HG03025 (cell line): Measurements from ENCODE around the gene EGLN1.

Experiments used
- ATAC-seq: cut with Tn5 transposase; IDR thresholded peaks from one replicate; pipeline ENCODE4 v1.9.1; 2021; ENCODE audit warnings: mild to moderate bottlenecking, moderate library complexity; ENCODE audit not compliant: unreplicated experiment, low FRiP score

Gene EGLN1

GRCh38 chr1:231401478-231401877 is 20.6 kb downstream of the EGLN1 start:
- no peak for ATAC-seq

GRCh38 chr1:231397886-231398671 is 24.0 kb downstream of the EGLN1 start:
- no peak for ATAC-seq

- ATAC-seq = no peak
Measured at GRCh38 chr1:231396643-231397042, 25.4 kb downstream of the EGLN1 start.

- ATAC-seq = no peak
Measured at GRCh38 chr1:231395998-231396390, 26.1 kb downstream of the EGLN1 start.

- ATAC-seq = no peak
Measured at GRCh38 chr1:231395076-231395997, 26.8 kb downstream of the EGLN1 start.

- ATAC-seq = no peak
Measured at GRCh38 chr1:231393668-231394067, 28.4 kb downstream of the EGLN1 start.

- no peak for ATAC-seq
Measured at GRCh38 chr1:231392389-231393131, 29.5 kb downstream of the EGLN1 start.

GRCh38 chr1:231390071-231390470 is 32.0 kb downstream of the EGLN1 start:
- no peak for ATAC-seq

- ATAC-seq = no peak
Measured at GRCh38 chr1:231387770-231388669, 34.1 kb downstream of the EGLN1 start.

- no peak for ATAC-seq
Measured at GRCh38 chr1:231386466-231386865, 35.6 kb downstream of the EGLN1 start.

GRCh38 chr1:231385416-231385748 is 36.7 kb downstream of the EGLN1 start:
- no peak for ATAC-seq

- ATAC-seq = no peak
Measured at GRCh38 chr1:231384696-231385415, 37.2 kb downstream of the EGLN1 start.

- ATAC-seq = no peak
Measured at GRCh38 chr1:231383159-231383860, 38.8 kb downstream of the EGLN1 start.

GRCh38 chr1:231382426-231382825 is 39.7 kb downstream of the EGLN1 start:
- ATAC-seq = no peak

GRCh38 chr1:231381729-231382128 is 40.4 kb downstream of the EGLN1 start:
- no peak for ATAC-seq

- ATAC-seq = no peak
Measured at GRCh38 chr1:231376875-231377549, 45.1 kb downstream of the EGLN1 start.

- no peak for ATAC-seq
Measured at GRCh38 chr1:231376101-231376500, 46.0 kb downstream of the EGLN1 start.

GRCh38 chr1:231374394-231374793 is 47.7 kb downstream of the EGLN1 start:
- ATAC-seq = no peak
